Measurements from ENCODE around the gene C15orf39. TPM values are rescaled to one million over a fixed set of nuclear protein-coding genes. Genes with fewer than 3 reads are reported as not detected.

Gene C15orf39
- total and polyA plus RNA-seq, 2 of the 13 experiments (the other 11 are each of a cell fraction or from before 2014, with no cell fraction given), result 6.2 to 13.5 TPM

- TF ChIP-seq ZKSCAN5 (CRISPR knock-in tag; IDR thresholded peaks at IDR 0.05) (no peak), RXRA (CRISPR knock-in tag; IDR thresholded peaks at IDR 0.05) (peak; percentile 13; the same call in 1 of the 2 replicates), ZNF333 (CRISPR knock-in tag; IDR thresholded peaks at IDR 0.05; ENCODE audit: borderline replicate concordance) (peak; percentile 37; the same call in 1 of the 2 replicates), HMGXB3 (CRISPR knock-in tag; IDR thresholded peaks at IDR 0.05; ENCODE audit: borderline replicate concordance) (peak; percentile 49; the same call in 1 of the 2 replicates), ZNF790 (CRISPR knock-in tag; IDR thresholded peaks at IDR 0.05; ENCODE audit: borderline replicate concordance) (0 out of 2 replicates have a peak, but pooled peaks have one; percentile 28), POLR2AphosphoS2 (IDR thresholded peaks at IDR 0.05; ENCODE audit: low read depth, low read length) (no peak), PHB2 (IDR thresholded peaks at IDR 0.05; ENCODE audit: partially characterized antibody) (no peak), WIZ (CRISPR knock-in tag; IDR thresholded peaks at IDR 0.05) (no peak; the same call in 1 of the 2 replicates), ZMYM4 (CRISPR knock-in tag; IDR thresholded peaks at IDR 0.05) (peak; percentile 6; the same call in 1 of the 2 replicates), ATM (IDR thresholded peaks at IDR 0.05; ENCODE audit: borderline replicate concordance) (no peak), MXD1 (CRISPR knock-in tag; IDR thresholded peaks at IDR 0.05) (peak; percentile 92; the same call in 1 of the 2 replicates), SUZ12 (IDR thresholded peaks at IDR 0.05; ENCODE audit: low read depth, low read length) (no peak), THAP9 (CRISPR knock-in tag; IDR thresholded peaks at IDR 0.05; ENCODE audit: borderline replicate concordance) (peak; percentile 38; the same call in 1 of the 2 replicates), HMGXB4 (CRISPR knock-in tag; IDR thresholded peaks at IDR 0.05; ENCODE audit: borderline replicate concordance in 1 of 2, low read depth in 1 of 2) (peak in 1 of 2 experiments; percentile 42; a peak in 2 of 4 replicates), CREB1 (IDR thresholded peaks at IDR 0.05) (no peak), CREB1 (CRISPR knock-in tag; IDR thresholded peaks at IDR 0.05) (no peak), ZNF280B (CRISPR knock-in tag; IDR thresholded peaks at IDR 0.05; ENCODE audit: borderline replicate concordance) (peak; percentile 64; the same call in 1 of the 2 replicates)
Observed at GRCh38 chr15:75202251-75203016, 752 bp downstream of the C15orf39 start (continued).

Measured in HepG2 (cell line).